GM12864 (cell line): Measurements from ENCODE around the gene PPIH.
"Not testable (repeated sequence)": the region's sequence is repeated elsewhere in the genome, so short reads cannot be mapped to it uniquely, and the experiment has no call there.

ENCODE experiments used
- DNase-seq: peaks from one replicate; pipeline ENCODE4 v3.0.0-alpha.2; 2011; ENCODE audit warnings: low read depth
- H3K4me3 ChIP-seq: 2 replicates; pipeline ENCODE4 v1.5.1; 2011; ENCODE audit warnings: mild to moderate bottlenecking, low read depth, low read length, control low read depth
- CTCF ChIP-seq: IDR thresholded peaks from 2 replicates; pipeline ENCODE4 v1.5.1; 2011; ENCODE audit warnings: low read depth, mild to moderate bottlenecking, moderate library complexity, low read length, control low read depth, inconsistent platforms; ENCODE audit errors: missing control alignments

Gene PPIH

GRCh38 chr1:42657981-42658876 lies at the start of gene PPIH:
Gene PPIH (plus strand): TSS chr1:42658423. CDS start chr1:42658447, 24 bp downstream.
- peak; percentile 6 for TF ChIP-seq CTCF
- H3K4me3 ChIP-seq, result peak within 1 kb of the TSS; percentile 71

GRCh38 chr1:42613803-42614131 lies 44.5 kb upstream of the PPIH start:
- H3K4me3 ChIP-seq, result no peak overlapping the region

More at GRCh38 chr1:42657981-42658876, at the start of gene PPIH:
- peak; percentile 80 for DNase-seq

GRCh38 chr1:42618866-42619265 lies 39.4 kb upstream of the PPIH start:
- H3K4me3 ChIP-seq, result no peak overlapping the region
- no peak for DNase-seq
- no peak for TF ChIP-seq CTCF

More at GRCh38 chr1:42613803-42614131, 44.5 kb upstream of the PPIH start:
- DNase-seq, result no peak
- no peak for TF ChIP-seq CTCF

- no peak overlapping the region for H3K4me3 ChIP-seq
- no peak for TF ChIP-seq CTCF
- DNase-seq, result no peak
These were observed 37.9 kb upstream of the PPIH start for GRCh38 chr1:42620307-42620706.

GRCh38 chr1:42621180-42621579 lies 37.0 kb upstream of the PPIH start:
- H3K4me3 ChIP-seq, DNase-seq: not testable (repeated sequence)

- H3K4me3 ChIP-seq, DNase-seq: not testable (repeated sequence)
These were observed 31.0 kb upstream of the PPIH start for GRCh38 chr1:42627205-42627604.

GRCh38 chr1:42639116-42639515 lies 19.1 kb upstream of the PPIH start:
- H3K4me3 ChIP-seq, result no peak overlapping the region
- TF ChIP-seq CTCF, result no peak
- DNase-seq, result no peak

GRCh38 chr1:42646056-42646455 lies 12.2 kb upstream of the PPIH start:
- no peak overlapping the region for H3K4me3 ChIP-seq
- DNase-seq, result no peak
- TF ChIP-seq CTCF, result no peak
